Upper lobe of left lung (tissue), 6 donors: Measurements from ENCODE around the gene GJA3. TPM values are rescaled to one million over a fixed set of nuclear protein-coding genes. Genes with fewer than 3 reads are reported as not detected.

Experiments
- ATAC-seq, 2 donors: fragments of 200-7000 bp; cut with Tn5 transposase; one replicate each; pipeline ENCODE4 v1.9.1; 2022; ENCODE audit warnings: mild to moderate bottlenecking in 2 of 2, moderate library complexity in 2 of 2; ENCODE audit not compliant: low FRiP score in 2 of 2
- DNase-seq, 2 donors: peaks; one replicate each; pipeline ENCODE4 v3.0.0-alpha.2; 2019 to 2020
- H3K27ac ChIP-seq, 4 donors: fragments of 200-600 bp; sonication (generic); one replicate each; pipeline ENCODE4 v1.5.1; 2016 to 2019
- H3K27me3 ChIP-seq, 4 donors: fragments of 200-600 bp; sonication (generic); one replicate each; pipeline ENCODE4 v1.5.1; 2017 to 2019
- H3K36me3 ChIP-seq, 4 donors: fragments of 200-600 bp; sonication (generic); one replicate each; pipeline ENCODE4 v1.5.1; 2016 to 2019
- H3K4me1 ChIP-seq, 4 donors: fragments of 200-600 bp; sonication (generic); one replicate each; pipeline ENCODE4 v1.5.1; 2018 to 2019
- H3K4me3 ChIP-seq, 4 donors: fragments of 200-600 bp; sonication (generic); one replicate each; pipeline ENCODE4 v1.5.1; 2017 to 2019; ENCODE audit warnings: mild to moderate bottlenecking in 2 of 4, moderate library complexity in 1 of 4
- H3K9me3 ChIP-seq, 4 donors: fragments of 200-600 bp; sonication (generic); one replicate each; pipeline ENCODE4 v1.5.1; 2018 to 2019
- CTCF ChIP-seq, 6 experiments: fragments of 450-650 bp in 4 of 6; fragments of 200-600 bp in 2 of 6; sonication (generic) in 2 of 6; IDR thresholded peaks; one replicate each; pipeline ENCODE4 v1.5.1; 2016 to 2019; ENCODE audit warnings: antibody characterized with exemption in 6 of 6
- EP300 ChIP-seq, 4 donors: sonication (generic); formaldehyde crosslinking; IDR thresholded peaks; one replicate each; pipeline ENCODE4 v1.5.1; 2017; ENCODE audit warnings: antibody characterized with exemption in 4 of 4, control low read depth in 2 of 4
- POLR2A ChIP-seq, 4 donors: fragments of 450-650 bp; IDR thresholded peaks; one replicate each; pipeline ENCODE4 v1.5.1; 2016 to 2017; ENCODE audit warnings: antibody characterized with exemption in 4 of 4, mild to moderate bottlenecking in 2 of 4
- POLR2AphosphoS5 ChIP-seq, 2 donors: sonication (generic); formaldehyde crosslinking; IDR thresholded peaks; one replicate each; pipeline ENCODE4 v1.5.1; 2017; ENCODE audit warnings: antibody characterized with exemption in 2 of 2
- WGBS, 2 donors: methylation state at CpG; one replicate each; pipeline ENCODE4 v1.1.5; 2017 to 2018; 5-methylcytosine and 5-hydroxymethylcytosine counted together
- total RNA-seq, 6 donors: library from RNA; depleted of rRNA in 4 of 6; stranded (reverse); fragments of >200 nt in 4 of 6; gene quantifications; one replicate each; pipeline versions ENCODE4 v1.1.0 to v1.2.1, GENCODE V29; 2016 to 2021
- donor health status: DM: no; HTN: no; CAD: no; lungs with moderate emphysema.
- donor health status: DM: no; HTN: yes; CAD: no; lungs with severe emphysema.

The GJA3 gene
- total RNA-seq, 6 donors from 2014 or later, result 0.07 to 0.10 TPM; not detected in 4

- Histone ChIP-seq H3K9me3 (no peaks in the 10 kb centered on the region), H3K36me3 (no peaks in the 10 kb centered on the region), H3K27me3 (peaks cover 0 to 17% (median 11%) of the 10 kb centered on the region in 4 donors), H3K27ac (no peak overlapping the region), H3K4me3 (no peak overlapping the region), H3K4me1 (peaks cover 0 to 15% (median 9%) of the 10 kb centered on the region in 4 donors)
- ATAC-seq (no peak), DNase-seq (no peak)
- WGBS, 2 donors, result 78 to 83% methylated on average over 10 to 14 of the region's 14 CpGs
- TF ChIP-seq POLR2A (IDR thresholded peaks at IDR 0.05), result no peak
- TF ChIP-seq CTCF (IDR thresholded peaks at IDR 0.05), result no peak
- TF ChIP-seq POLR2AphosphoS5 (IDR thresholded peaks at IDR 0.05), result no peak
- TF ChIP-seq EP300 (IDR thresholded peaks at IDR 0.05), result no peak
Observed at GRCh38 chr13:20141238-20142022, 19.4 kb downstream of the GJA3 start.

GRCh38 chr13:20140487-20140886 is 20.4 kb downstream of the GJA3 start:
- TF ChIP-seq EP300 (IDR thresholded peaks at IDR 0.05) (no peak), POLR2AphosphoS5 (IDR thresholded peaks at IDR 0.05) (no peak), CTCF (IDR thresholded peaks at IDR 0.05) (no peak), POLR2A (IDR thresholded peaks at IDR 0.05) (no peak)
- WGBS, 2 donors, result 45 to 61% methylated on average over 4 of the region's 4 CpGs
- Histone ChIP-seq H3K4me1 (peaks cover 0 to 15% (median 9%) of the 10 kb centered on the region in 4 donors), H3K36me3 (no peaks in the 10 kb centered on the region), H3K27ac (no peak overlapping the region), H3K27me3 (peaks cover 0 to 17% (median 11%) of the 10 kb centered on the region in 4 donors), H3K4me3 (no peak overlapping the region), H3K9me3 (no peaks in the 10 kb centered on the region)
- DNase-seq, result no peak
- no peak for ATAC-seq

GRCh38 chr13:20137875-20138274 is 23.0 kb downstream of the GJA3 start:
- Histone ChIP-seq H3K27ac (no peak overlapping the region), H3K4me1 (peaks cover 0 to 15% (median 9%) of the 10 kb centered on the region in 4 donors), H3K4me3 (no peak overlapping the region), H3K9me3 (no peaks in the 10 kb centered on the region), H3K36me3 (no peaks in the 10 kb centered on the region), H3K27me3 (peaks cover 0 to 17% (median 9%) of the 10 kb centered on the region in 4 donors)
- no peak for ATAC-seq
- WGBS, 2 donors, result 68 to 82% methylated on average over 2 of the region's 2 CpGs
- DNase-seq, result no peak
- TF ChIP-seq POLR2A (IDR thresholded peaks at IDR 0.05) (no peak), POLR2AphosphoS5 (IDR thresholded peaks at IDR 0.05) (no peak), CTCF (IDR thresholded peaks at IDR 0.05) (no peak), EP300 (IDR thresholded peaks at IDR 0.05) (no peak)

- DNase-seq (peak in 1 of 2 donors; percentile 88), ATAC-seq (peak; percentile 35 to 45)
- Histone ChIP-seq H3K4me1 (peaks cover 0 to 11% (median 6%) of the 10 kb centered on the region in 4 donors), H3K27ac (no peak overlapping the region), H3K27me3 (peaks cover 0 to 9% (median 2%) of the 10 kb centered on the region in 4 donors), H3K9me3 (no peaks in the 10 kb centered on the region), H3K4me3 (no peak overlapping the region), H3K36me3 (no peaks in the 10 kb centered on the region)
- WGBS, 2 donors, result 33 to 34% methylated on average over 42 to 54 of the region's 56 CpGs
- no peak for TF ChIP-seq POLR2A (IDR thresholded peaks at IDR 0.05)
- no peak for TF ChIP-seq POLR2AphosphoS5 (IDR thresholded peaks at IDR 0.05)
- no peak for TF ChIP-seq EP300 (IDR thresholded peaks at IDR 0.05)
- TF ChIP-seq CTCF (IDR thresholded peaks at IDR 0.05), result peak in 2 of 6 experiments; percentile 21 to 26
Observed at GRCh38 chr13:20136781-20137703, 23.8 kb downstream of the GJA3 start.
